Breast epithelium (tissue), 3 donors: ENCODE results near the gene FSTL5.

ENCODE experiments used
- CTCF ChIP-seq, 3 donors: fragments of 450-650 bp; IDR thresholded peaks; one replicate each; pipeline ENCODE4 v1.5.1; 2016 to 2017; ENCODE audit warnings: antibody characterized with exemption in 3 of 3, mild to moderate bottlenecking in 3 of 3, moderate library complexity in 3 of 3
- POLR2A ChIP-seq: fragments of 450-650 bp; IDR thresholded peaks from one replicate; pipeline ENCODE4 v1.6.1; 2016; ENCODE audit warnings: antibody characterized with exemption, mild to moderate bottlenecking, moderate library complexity

GRCh38 chr4:162010362-162010761 is 153.4 kb downstream of the FSTL5 start:
- TF ChIP-seq CTCF (IDR thresholded peaks at IDR 0.05) (no peak), POLR2A (no peak)
